ENCODE data around the gene PMM2.
A peak's percentile ranks its signal among the peaks of the same experiment; 100 is the strongest.

PMM2 gene

DNA sequence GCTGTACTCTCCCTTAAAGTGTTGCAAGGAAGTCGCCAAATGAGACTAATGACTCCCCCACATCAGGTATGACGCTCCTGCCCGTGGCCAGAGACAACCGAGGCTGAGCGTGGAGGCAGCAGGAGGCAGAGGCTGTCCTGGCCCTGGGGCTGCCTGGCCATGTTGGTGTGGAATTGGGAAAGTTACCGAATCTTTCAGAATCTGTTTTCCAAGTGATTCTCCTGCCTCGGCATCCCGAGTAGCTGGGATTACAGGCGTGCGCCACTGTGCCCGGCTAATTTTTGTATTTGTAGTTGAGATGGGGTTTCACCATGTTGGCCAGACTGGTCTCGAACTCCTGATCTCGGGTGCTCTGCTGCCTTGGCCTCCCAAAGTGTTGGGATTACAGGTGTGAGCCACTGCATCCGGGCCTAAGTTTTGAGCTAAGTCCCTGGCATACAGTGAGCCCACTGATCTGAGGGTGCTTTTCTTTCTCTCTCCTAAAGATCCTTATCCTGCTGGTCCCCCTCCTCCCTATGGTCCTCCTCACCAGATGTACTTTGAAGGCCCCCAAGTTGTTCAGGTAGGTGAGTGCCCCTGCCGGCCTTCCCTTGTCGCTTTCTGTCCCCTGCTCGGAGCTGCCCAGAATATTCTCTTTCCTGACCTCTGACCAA lies 85.2 kb downstream of the PMM2 start:
- FAIRE-seq (no peak), DNase-seq (ENCODE audit: insufficient read length, low spot score) (no peak)

DNA sequence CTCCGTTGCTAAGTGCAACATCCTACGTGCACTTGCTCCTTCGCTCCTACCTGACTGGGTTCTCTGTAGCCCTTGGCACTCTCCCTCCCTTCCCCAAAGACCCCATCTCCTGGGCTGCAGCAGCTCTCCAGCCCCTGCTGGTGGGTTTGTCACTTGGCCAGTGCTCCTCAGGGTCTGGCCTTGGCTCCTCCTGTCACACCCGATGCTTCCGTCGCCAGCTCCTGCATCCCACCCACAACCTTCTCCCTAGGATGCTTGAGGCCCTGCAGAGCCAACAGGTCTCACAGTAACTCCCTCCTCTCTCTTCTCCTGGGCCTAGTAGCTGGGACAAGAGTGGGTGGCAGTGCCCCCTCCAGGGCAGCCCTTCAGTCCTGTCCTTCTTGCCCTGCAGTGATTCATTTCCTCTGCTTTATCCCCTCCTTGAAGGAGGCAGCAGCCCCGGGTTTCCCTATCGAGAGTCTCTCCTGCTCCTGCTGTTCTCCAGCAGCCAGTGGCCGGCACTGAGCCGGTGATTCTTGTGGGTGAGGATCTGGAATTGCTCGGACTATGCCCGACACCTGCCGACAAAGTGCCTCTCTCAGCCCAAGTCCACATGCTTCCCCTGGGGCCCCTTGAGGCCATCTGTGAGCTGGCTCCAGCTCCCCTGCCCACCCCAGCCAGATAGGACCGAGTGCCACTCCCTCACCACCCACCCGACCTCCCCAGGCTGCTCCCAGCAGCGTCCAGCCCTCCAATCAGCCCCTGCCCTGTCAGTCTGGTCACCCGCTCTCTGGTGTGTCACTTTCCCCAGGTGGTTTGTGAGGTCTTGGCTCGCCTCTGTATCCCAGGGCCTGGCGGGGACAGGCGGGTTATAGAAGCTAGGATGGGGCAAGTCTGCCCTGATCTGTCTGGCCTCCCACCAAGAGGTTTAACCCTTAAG lies 88.3 kb downstream of the PMM2 start:
- FAIRE-seq (no peak), DNase-seq (ENCODE audit: insufficient read length, low spot score) (no peak)

DNA sequence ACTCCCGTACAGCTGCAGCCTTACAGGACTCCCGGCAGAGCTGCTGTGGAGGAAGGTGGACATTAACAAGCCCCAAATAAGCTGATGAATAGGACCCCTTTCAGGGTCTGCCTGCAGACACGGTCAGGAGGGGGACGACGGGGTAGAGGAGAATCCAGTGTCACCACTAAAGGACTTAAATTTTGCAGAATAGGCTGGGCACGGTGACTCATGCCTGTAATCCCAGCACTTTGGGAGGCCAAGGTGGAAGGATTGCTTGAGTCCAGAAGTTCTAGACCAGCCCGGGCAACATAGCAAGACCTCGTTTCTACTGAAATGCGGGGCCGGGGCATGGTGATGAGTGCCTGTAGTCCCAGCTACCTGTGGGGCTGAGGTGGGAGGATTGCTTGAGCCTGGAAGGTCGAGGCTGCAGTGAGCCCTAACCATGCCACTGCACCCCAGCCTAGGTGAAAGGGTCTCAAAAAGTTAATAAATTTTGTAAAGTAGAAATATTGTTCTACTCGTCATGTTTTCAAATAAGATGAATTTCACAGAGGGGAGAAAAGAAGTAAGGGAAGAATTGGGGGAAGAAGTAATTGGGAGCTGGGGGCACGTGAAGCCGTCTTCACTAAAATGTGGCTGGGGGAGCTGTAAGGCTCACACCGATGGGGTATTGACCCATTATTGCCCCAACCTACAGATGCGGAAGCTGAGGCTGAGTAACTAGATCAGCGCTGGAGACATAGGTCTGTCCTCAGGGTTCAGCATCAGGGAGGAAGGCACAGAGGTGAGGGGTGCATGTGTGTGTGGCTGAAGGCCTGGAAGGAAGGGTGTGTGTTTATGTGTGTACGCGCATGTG lies 89.2 kb downstream of the PMM2 start:
- no peak for FAIRE-seq

DNA sequence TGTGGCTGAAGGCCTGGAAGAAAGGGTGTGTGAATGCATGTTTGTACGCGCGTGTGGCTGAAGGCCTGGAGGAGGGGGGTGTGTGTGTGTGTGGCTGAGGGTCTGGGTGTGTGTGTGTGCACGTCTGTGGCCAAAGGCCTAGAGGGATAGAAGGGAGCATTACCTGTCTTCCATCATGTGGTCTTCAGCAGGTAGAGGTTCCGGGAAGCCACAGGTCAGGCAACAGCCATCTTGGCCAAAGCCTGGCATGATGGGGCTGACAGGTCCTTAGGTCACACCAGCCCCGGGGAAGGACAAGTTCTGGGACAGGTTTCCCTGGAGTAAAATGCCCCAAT lies 89.8 kb downstream of the PMM2 start:
- no peak for FAIRE-seq
- no peak for DNase-seq (ENCODE audit: insufficient read length, low spot score)

More for the DNA sequence above, 89.2 kb downstream of the PMM2 start:
- no peak for DNase-seq (ENCODE audit: insufficient read length, low spot score)

DNA sequence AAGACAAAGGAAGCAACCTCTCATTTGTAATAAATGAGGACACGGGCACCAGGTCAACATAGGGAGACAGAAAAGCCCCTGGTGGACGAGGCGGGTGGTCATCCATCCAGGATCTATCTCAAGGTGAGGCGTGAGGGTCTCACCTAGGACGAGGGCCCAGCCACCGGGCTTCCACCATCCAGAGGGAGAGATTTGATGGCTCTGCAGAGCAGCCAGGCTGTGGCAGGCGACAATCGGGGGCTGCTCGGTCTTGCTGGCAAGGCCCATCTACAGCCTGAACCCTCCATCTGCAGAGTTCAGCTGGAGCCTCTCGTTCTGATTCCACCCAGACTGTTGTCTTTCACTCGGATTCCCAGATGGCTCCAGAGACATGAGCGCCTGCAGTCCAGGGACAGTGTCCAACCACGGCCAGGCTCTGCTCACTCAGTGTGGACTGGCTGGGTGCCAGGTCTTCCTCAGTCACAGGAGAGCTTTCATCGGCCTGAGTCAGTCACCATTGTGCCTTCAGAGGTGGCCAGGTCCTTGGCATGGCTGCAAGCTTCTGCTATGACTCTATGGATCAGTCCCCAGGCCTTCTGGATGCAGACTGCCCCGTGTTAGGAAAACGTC lies 90.4 kb downstream of the PMM2 start:
- no peak for FAIRE-seq
- DNase-seq (ENCODE audit: insufficient read length, low spot score), result no peak

DNA sequence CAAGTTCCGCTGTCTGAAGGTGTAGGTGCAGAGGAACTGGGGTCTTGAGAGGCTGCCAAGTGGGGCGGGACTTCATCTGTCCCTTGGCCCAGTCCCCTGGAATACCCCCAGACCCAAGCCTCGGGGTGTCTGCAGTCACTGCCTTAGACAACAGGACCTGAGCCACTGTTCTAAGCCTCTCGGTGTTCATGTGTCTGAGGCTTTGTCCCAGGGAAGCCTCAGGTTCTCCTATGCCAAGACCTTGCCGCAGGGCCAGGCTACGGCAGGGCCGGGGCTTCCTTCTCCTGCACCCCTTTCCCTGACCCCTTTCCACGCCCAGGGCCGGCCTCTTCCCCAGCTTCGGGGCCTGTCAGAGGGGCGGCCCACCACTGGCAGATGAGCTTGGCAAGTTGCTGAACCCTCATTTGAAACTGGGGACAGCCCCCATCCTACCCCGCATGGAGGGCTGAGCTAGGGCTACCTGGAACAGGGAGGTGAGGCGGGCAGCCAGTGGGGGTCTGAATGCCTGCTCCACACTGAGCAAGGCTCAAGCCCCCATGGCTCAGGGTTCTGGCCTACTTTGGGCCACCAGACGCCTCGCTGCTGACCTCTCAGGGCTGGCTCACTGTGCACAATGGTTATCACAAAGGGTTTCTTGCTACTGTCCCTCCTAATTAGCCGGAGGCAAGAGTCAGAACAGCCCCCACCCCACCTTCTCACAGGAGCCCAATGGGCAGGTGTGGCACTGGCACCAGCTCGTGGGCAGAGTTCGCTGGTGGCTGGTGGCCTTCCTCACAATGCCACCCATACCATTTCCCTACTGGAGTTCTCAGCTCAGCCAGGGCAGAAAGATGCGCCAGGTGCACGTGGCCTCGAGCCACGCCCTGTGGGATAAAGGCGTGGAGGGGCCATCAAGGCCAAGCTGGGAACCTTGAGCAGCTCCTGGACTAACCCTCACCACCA lies 91.6 kb downstream of the PMM2 start:
- no peak for DNase-seq (ENCODE audit: insufficient read length, low spot score)
- no peak for FAIRE-seq

DNA sequence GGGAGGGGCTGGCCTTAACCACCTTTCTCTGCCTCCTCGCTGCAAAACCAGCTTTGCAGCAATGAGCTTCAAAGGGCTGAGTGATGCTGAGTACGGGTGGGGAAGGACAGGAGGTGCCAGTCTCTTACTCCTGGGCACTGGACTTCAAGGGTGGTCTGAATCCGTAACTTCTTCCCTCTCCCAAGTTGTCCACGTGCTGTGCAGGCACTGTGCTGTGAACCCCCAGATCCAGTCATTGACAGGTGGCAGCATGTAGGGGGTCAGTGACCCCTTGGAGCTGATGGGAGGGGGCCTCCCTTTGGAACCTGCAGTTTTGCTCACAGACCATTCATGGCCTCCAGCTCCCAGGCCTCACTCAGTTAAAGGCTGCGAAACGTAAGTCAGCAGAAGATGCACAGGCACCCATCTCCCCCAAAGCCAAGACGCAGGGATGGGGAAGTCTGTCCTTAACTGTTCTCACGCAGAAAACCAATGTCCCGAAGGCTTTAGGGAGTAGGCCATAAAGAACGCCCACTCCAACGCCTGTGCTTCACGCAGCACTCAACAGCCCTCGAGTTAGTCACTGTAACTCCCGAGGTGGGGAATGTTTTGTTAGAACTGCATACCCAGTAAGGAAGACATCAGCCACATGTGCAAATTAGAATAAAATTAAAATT lies 92.4 kb downstream of the PMM2 start:
- DNase-seq (ENCODE audit: insufficient read length, low spot score) (no peak), FAIRE-seq (no peak)

DNA sequence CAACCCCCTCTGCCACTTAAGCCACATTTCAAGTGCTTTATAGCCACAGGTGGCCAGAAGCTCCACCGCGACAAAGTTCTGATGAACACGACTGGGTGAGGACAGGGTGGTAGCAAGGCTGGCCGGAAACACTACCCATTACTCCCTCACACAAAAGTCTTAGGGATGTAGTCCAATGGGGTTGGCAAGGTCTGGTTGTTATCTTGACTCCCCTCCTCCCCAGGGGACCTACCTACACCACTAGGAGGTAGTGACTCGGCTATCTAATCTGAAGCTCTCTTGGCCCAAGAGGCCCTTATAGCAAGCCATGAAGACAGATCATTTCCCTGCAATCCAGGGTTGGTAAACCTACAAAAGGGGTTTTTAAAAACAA lies 92.9 kb downstream of the PMM2 start:
- no peak for FAIRE-seq
- no peak for DNase-seq (ENCODE audit: insufficient read length, low spot score)

DNA sequence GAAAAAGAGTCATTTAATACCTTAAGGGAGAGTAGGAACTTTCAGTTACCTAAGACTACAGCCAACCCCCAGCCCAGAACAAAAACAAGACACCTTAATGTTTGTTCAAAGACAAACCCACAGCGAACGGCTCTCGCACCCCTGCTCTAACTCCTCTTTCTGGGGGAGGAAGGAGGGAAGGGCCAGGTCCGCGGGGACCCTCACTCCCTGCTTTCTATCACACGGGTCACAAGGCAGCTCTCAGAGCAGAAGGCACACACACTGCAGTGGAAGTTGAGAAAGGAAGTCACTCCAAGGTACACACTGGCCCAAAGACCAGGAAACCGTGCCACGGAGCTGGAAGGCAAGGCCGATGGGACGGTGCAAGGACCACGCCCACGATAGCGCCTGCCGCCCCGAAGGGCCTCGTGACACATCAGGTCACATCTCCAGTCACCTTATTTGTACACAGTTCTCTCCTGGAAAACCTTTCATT lies 94.5 kb downstream of the PMM2 start:
- DNase-seq (ENCODE audit: insufficient read length, low spot score), result no peak
- peak; percentile 63 for FAIRE-seq

DNA sequence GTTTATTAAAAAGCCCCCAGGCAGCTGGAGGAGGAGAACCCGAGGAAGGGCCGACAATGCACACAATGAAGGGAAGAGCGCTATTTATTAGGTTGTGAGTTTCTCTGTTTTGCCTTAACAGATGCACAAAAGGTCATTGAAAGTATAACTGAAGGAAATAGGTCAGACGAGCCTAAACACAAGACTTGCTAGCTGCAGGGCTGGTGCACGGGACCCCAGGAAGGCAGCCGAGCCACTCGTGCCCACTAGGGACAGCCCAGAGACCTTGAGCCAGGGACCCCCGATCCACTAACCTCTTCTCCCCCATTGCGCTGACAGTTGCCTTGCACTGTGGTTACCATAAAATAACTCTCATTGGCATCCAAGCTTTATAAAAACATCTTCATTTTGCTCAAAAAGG lies 95.8 kb downstream of the PMM2 start:
- no peak for FAIRE-seq

DNA sequence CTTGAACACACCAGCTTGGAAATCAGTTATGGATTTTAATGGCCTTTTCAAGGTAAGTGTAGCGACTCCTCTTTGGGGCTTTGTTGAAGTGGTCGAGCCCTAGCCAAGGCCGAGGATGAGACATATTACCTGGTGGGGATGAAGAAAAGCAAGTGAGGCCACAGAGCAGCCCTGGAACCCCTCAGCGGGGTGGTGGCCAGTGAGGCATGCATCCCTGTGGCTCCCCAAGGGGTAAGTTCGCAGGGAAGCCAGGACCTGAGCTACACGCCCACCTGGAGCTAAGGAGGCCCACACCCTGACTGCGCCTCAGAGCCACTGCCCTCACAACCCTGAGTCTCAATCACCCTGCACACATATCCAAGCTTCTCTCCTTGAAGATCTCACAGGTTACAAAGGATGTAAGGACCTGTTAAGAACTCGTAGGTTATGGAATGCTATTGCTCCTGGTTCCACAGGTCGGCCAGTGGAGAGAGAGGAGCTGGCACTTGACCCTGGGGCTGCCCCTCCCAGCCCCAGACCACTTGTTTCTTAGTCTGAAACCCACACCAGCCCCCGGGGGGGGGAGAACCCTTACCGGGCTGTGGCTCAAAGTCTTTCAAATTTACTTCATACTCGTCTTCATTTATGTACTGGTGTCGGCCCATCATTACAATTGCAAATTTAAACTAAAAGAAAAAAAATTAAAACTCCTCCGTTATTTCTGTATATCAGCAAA lies 96.5 kb downstream of the PMM2 start:
- FAIRE-seq, result no peak

More for the DNA sequence above, 95.8 kb downstream of the PMM2 start:
- no peak for DNase-seq (ENCODE audit: insufficient read length, low spot score)

DNA sequence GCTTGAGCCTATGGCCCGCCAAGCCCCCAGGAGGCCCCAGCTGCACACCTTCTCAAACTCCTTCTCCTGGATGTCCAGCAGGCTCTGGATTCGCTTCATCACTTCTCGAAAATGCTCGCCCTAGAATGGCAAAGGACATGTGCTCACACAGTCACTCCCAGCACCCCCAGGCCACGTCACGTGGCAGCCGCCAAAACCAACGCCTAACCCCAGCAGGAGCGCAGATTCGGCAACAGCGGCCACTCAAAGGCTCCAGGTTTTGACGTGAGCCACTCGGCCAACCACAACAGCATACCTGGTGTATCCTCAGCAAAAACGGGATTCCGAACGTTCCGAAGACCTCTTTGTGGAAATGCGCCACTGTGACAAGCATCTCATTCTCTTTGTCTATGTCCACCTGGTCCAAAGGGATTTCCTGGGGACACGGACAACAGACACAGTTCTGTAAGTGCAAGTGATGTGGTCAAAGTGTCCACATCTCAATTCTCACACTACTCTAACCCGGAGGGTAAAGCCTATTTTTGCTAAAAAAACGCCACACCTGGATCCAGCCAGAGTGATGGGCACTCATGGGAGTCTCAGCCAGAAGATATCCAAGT lies 97.2 kb downstream of the PMM2 start:
- FAIRE-seq, result no peak
- DNase-seq (ENCODE audit: insufficient read length, low spot score), result no peak

More for the DNA sequence above, 96.5 kb downstream of the PMM2 start:
- no peak for DNase-seq (ENCODE audit: insufficient read length, low spot score)

DNA sequence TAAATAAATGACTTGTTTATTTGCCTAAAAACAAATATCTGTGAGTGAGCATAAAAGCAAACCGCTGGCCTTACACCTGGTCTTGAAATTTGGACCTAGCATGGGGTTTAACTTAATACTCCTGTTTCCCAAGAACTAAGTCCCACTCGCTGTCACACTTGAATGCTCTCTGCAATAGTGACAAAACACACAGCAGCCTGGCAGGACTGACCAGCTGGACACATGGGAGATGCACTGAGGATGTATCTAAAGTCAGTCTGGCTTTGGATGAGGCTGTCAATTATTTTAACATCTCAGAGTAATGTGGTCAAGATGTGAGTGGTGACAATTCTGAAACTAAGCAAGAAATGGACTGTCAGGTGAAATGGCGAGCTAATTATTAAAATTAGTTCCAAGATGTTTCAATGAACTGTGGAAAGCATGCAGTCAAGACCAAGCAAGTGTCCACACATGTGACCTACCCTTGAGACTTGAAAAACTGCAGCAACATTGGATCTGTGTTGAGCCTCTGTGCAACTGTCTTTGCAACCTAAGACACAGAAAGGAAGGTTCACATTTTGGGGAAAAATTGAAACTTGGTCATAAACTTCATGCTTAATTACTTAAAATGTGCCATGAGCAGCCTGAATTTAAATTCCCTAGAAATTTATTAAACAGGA lies 101.2 kb downstream of the PMM2 start:
- FAIRE-seq (no peak), DNase-seq (ENCODE audit: insufficient read length, low spot score) (no peak)

All from GM19239 (cell line).